C4-2B (cell line): Measurements from ENCODE around the gene MALL.
"Not testable (repeated sequence)": the region's sequence is repeated elsewhere in the genome, so short reads cannot be mapped to it uniquely, and the experiment has no call there.

Source experiments
- CTCF ChIP-seq: fragments of 450-650 bp; conservative IDR thresholded peaks from 2 replicates; pipeline ENCODE4 v1.5.1; 2017; ENCODE audit warnings: mild to moderate bottlenecking
- ZFX ChIP-seq: fragments of 450-650 bp; IDR thresholded peaks from 2 replicates; pipeline ENCODE4 v1.6.1; 2017

- TF ChIP-seq CTCF, ZFX: not testable (repeated sequence)
Observed at GRCh38 chr2:110093924-110094323, 21.7 kb downstream of the MALL start.
